Measurements from ENCODE around the gene CNOT1. TPM values are rescaled to one million over a fixed set of nuclear protein-coding genes. Genes with fewer than 3 reads are reported as not detected.

The CNOT1 gene
- total RNA-seq, 1 experiment from 2014 or later, result 122 TPM

- peak; percentile 78 for DNase-seq (ENCODE audit: low read depth)
Observed at GRCh38 chr16:58487566-58488351, 141.9 kb downstream of the CNOT1 start.

- no peak for DNase-seq (ENCODE audit: low read depth)
Observed at GRCh38 chr16:58485184-58485887, 144.3 kb downstream of the CNOT1 start.

- DNase-seq (ENCODE audit: low read depth), result peak; percentile 74
Observed at GRCh38 chr16:58481931-58482330, 147.7 kb downstream of the CNOT1 start.

GRCh38 chr16:58481226-58481869 lies 148.3 kb downstream of the CNOT1 start:
- DNase-seq (ENCODE audit: low read depth), result no peak

- DNase-seq (ENCODE audit: low read depth), result no peak
Observed at GRCh38 chr16:58478427-58478826, 151.2 kb downstream of the CNOT1 start.

GRCh38 chr16:58476791-58477190 lies 152.8 kb downstream of the CNOT1 start:
- DNase-seq (ENCODE audit: low read depth), result no peak

- no peak for DNase-seq (ENCODE audit: low read depth)
Observed at GRCh38 chr16:58475091-58475619, 154.5 kb downstream of the CNOT1 start.

- no peak for DNase-seq (ENCODE audit: low read depth)
Observed at GRCh38 chr16:58474296-58474695, 155.3 kb downstream of the CNOT1 start.

- no peak for DNase-seq (ENCODE audit: low read depth)
Observed at GRCh38 chr16:58472827-58473226, 156.8 kb downstream of the CNOT1 start.

- DNase-seq (ENCODE audit: low read depth), result no peak
Observed at GRCh38 chr16:58472266-58472665, 157.4 kb downstream of the CNOT1 start.

GRCh38 chr16:58471209-58471975 lies 158.2 kb downstream of the CNOT1 start:
- DNase-seq (ENCODE audit: low read depth), result no peak

Other genes starting within 250 kb of the CNOT1 start
- 26.3 and 27.1 TPM in 2 replicates for gene GINS3, start 237.4 kb downstream of the CNOT1 start, total RNA-seq (2014; rRNA removed; shearing (Covaris generic))
- gene NDRG4, start 129.7 kb downstream of the CNOT1 start, total RNA-seq (2014; rRNA removed; shearing (Covaris generic)), result 6.5 and 12.3 TPM in 2 replicates
- 7.5 and 11.0 TPM in 2 replicates for gene SETD6, start 114.3 kb downstream of the CNOT1 start, total RNA-seq (2014; rRNA removed; shearing (Covaris generic))
- 12.9 and 14.8 TPM in 2 replicates for gene SLC38A7, start 54.9 kb upstream of the CNOT1 start, total RNA-seq (2014; rRNA removed; shearing (Covaris generic))
- 111 and 136 TPM in 2 replicates for gene GOT2, start 104.5 kb upstream of the CNOT1 start, total RNA-seq (2014; rRNA removed; shearing (Covaris generic))